Muscle of leg (tissue), 11 donors: Measurements from ENCODE around the gene LAMC3. TPM values are rescaled to one million over a fixed set of nuclear protein-coding genes. Genes with fewer than 3 reads are reported as not detected.
A peak's percentile ranks its signal among the peaks of the same experiment; 100 is the strongest.

Experiments
- DNase-seq: peaks from one replicate; pipeline ENCODE4 v3.0.0; 2013
- H3K27ac ChIP-seq: one replicate; pipeline ENCODE4 v1.5.1; 2013; ENCODE audit warnings: mild to moderate bottlenecking, low read length, control low read depth
- H3K27me3 ChIP-seq: one replicate; pipeline ENCODE4 v1.6.1; 2013; ENCODE audit warnings: low read length; ENCODE audit not compliant: control insufficient read depth, insufficient read depth
- H3K36me3 ChIP-seq: one replicate; pipeline ENCODE4 v1.6.1; 2013; ENCODE audit warnings: low read length; ENCODE audit not compliant: control insufficient read depth, insufficient read depth
- H3K4me1 ChIP-seq: one replicate; pipeline ENCODE4 v1.6.1; 2013; ENCODE audit warnings: low read length; ENCODE audit not compliant: control insufficient read depth, insufficient read depth
- H3K4me3 ChIP-seq: one replicate; pipeline ENCODE4 v1.5.1; 2013; ENCODE audit warnings: low read length, control low read depth
- H3K9me3 ChIP-seq: replicated peaks from 2 replicates; pipeline ENCODE4 v1.6.1; 2013; ENCODE audit warnings: low read depth, low read length; ENCODE audit not compliant: control insufficient read depth
- WGBS: methylation state at CpG from one replicate; pipeline ENCODE4 v1.1.5; 2013; ENCODE audit warnings: missing lambda C conversion rate; ENCODE audit not compliant: insufficient coverage; 5-methylcytosine and 5-hydroxymethylcytosine counted together
- polyA plus RNA-seq, 8 donors: library from polyadenylated mRNA; unstranded; fragments of 120-200 nt; gene quantifications; one replicate each; pipeline versions ENCODE4 v1.2.1 to v1.2.3, GENCODE V29; 2013; ENCODE audit warnings: inconsistent platforms in 1 of 8, low replicate concordance in 1 of 8; ENCODE audit not compliant: insufficient read length in 8 of 8, insufficient read depth in 1 of 8
- total RNA-seq: library from RNA; stranded (reverse); fragments of 120-200 nt; gene quantifications from one replicate; pipeline ENCODE4 v1.2.4, GENCODE V29; 2013

Gene LAMC3
- total and polyA plus RNA-seq, 9 donors = 1.0 to 4.0 (median 1.9) TPM

DNA sequence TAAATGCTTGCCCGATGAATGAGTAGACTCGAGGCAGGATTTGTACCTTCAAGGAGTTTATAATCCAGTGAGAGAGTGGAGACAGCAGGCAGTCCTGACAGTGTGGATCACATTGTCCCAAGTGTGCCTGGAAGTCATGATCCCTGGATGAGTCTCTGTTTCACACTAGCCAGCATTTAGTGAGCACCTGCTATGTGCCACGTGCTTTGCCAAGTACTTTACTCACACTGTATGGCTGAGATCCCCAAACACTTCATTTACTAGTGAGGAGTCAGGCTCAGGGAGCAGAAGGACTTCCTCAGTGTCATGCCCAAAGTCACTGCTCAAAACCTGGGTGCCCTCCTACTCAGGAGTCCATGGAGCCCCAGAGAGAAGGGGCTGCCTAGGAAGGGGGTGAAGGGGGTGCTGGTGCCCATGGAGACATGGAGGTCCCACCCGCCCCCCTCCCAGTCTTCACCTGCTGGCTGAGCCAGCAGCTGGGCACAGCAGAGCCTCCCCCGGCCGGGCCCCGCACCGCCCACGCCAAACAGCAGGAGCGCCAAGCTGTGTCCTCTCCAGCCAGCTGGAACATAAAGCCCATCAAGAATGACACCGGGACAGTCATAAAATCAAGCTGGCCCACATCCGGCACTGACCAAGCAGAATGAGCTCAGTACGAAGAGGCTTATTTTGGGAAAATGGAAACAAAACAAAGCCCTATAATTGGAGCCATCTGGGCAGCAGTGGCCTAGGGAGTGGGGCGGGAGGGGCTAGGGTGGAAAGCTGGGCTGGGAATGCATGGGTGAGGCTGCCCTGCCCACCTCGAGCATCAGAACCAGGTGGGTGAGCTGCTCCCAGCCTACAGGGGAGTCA lies 10.6 kb downstream of the LAMC3 start:
- Histone ChIP-seq H3K36me3 (no peaks in the 10 kb centered on the region), H3K27ac (peak overlapping the region; percentile 20), H3K4me1 (peaks cover 13% of the 10 kb centered on the region), H3K9me3 (peaks cover 5% of the 10 kb centered on the region), H3K27me3 (peaks cover 13% of the 10 kb centered on the region), H3K4me3 (no peak overlapping the region)
- peak; percentile 85 for DNase-seq
- WGBS = 35% methylated on average over 15 of the region's 15 CpGs

DNA sequence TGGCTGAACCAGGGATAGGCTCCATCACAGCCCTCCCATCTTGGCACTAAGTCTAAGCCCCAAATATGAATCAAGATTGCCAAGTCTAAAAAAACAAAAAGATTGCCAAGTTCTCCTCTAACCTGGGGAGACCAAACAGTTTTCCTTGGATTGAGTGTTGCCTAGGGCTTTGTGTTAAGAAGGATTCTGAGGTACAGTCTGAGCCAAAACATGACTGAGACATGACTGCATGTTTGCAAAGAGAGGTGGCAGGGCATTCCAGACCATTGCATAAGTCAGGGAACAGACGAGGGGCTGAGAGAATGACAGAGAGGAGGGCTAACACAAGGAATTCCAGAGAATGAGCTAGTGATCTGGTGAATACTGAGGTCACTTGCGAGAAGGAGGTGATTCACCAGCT lies 11.4 kb downstream of the LAMC3 start:
- Histone ChIP-seq H3K36me3 (no peaks in the 10 kb centered on the region), H3K4me3 (no peak overlapping the region), H3K27ac (no peak overlapping the region), H3K9me3 (peaks cover 5% of the 10 kb centered on the region), H3K4me1 (peaks cover 13% of the 10 kb centered on the region), H3K27me3 (peaks cover 15% of the 10 kb centered on the region)
- DNase-seq = no peak
- WGBS = 33% methylated on average over 1 of the region's 2 CpGs

DNA sequence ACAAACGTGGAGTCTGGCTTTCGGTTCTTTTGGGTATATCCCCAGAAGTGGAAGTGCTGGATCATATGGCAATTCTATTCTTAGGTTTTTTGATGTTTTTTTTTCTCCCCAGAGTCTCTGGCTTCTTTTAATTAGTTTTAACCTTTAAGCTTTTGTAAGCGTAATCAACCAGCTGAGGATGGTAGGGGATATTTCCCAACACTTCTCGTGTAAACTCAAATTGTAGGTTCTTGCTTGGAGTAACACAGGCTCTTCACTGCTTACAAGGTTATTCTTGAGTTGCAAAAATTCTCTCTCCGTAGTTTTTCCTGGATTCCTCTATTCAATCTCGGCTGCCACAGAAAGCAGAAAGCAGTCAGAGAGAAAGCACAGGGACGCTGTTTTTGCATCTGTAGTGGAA lies 11.9 kb downstream of the LAMC3 start:
- peaks cover 5% of the 10 kb centered on the region for H3K9me3 ChIP-seq
- no peak for DNase-seq
- 77% methylated on average over 3 of the region's 7 CpGs for WGBS
- H3K27me3 ChIP-seq = peaks cover 15% of the 10 kb centered on the region
- H3K4me3 ChIP-seq = no peak overlapping the region
- peaks cover 13% of the 10 kb centered on the region for H3K4me1 ChIP-seq
- no peaks in the 10 kb centered on the region for H3K36me3 ChIP-seq
- no peak overlapping the region for H3K27ac ChIP-seq

DNA sequence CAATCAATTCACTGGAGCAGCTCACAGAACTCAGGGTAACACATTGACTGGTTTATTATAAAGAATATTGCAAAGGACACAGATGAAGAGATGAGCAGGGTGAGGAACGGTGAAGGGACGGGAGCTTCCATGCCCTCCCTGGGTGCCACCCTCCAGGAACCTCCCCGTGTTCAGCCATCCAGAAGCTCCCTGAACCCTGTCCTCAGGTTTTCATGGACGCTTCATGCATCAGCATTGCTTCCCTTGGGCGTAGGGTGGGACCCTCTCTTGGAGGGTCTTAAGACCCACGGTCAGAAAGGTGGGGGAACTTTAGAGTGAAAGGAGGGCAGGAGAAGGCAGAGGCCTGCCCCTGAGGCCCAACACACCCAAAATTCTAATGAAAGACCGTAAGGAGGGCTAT lies 12.8 kb downstream of the LAMC3 start:
- H3K27me3 ChIP-seq = peaks cover 12% of the 10 kb centered on the region
- H3K27ac ChIP-seq = no peak overlapping the region
- H3K4me1 ChIP-seq = peaks cover 13% of the 10 kb centered on the region
- 89% methylated on average over 2 of the region's 7 CpGs for WGBS
- no peak for DNase-seq
- H3K9me3 ChIP-seq = peaks cover 5% of the 10 kb centered on the region
- no peak overlapping the region for H3K4me3 ChIP-seq
- no peaks in the 10 kb centered on the region for H3K36me3 ChIP-seq

DNA sequence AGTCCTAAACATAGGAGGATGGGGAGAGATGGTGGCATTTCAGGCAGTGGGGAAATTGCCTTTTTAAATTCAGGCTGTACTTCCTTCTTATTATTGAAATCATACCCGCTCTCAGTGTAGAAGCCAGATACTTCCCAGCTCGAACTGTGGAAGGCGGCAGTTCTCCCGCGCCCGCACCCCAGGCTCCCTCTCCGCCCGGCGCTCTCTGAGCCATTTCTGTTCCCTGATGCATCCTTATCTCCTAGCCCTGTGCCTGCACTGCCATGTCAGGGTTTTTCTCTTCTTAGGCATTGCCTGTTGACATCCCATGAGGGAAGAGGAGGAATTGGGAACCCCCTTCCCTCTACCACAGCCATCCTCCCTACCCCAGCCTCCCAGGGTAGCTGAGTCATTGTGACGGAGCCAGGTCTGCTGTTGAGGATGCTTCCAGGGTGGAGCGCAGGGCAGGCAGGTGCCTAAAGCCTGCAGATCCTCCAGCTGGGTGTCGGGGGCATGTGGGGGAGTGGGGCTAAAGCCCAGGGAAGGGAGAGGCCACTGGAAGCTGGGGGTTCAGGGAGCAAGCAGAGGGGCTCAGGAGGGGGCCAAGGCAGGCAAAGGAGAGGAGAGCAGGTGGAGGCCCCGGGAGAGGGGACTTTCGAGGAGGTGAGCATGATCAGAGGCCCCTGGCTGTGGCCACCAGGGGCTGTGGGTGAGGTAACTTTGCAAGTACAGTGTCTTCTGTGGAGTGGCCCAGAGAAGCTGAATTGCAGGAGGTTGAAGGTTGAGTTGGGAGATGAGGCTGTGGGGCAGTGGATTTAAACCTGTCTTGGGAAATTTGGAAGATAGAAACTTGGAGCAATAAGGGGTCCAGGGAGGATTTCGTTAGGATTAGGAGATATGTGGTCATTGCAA lies 16.2 kb downstream of the LAMC3 start:
- Histone ChIP-seq H3K4me3 (no peak overlapping the region), H3K36me3 (no peaks in the 10 kb centered on the region), H3K27me3 (peaks cover 8% of the 10 kb centered on the region), H3K9me3 (peaks cover 2% of the 10 kb centered on the region), H3K27ac (no peak overlapping the region), H3K4me1 (peaks cover 2% of the 10 kb centered on the region)
- DNase-seq = no peak
- 76% methylated on average over 14 of the region's 15 CpGs for WGBS

DNA sequence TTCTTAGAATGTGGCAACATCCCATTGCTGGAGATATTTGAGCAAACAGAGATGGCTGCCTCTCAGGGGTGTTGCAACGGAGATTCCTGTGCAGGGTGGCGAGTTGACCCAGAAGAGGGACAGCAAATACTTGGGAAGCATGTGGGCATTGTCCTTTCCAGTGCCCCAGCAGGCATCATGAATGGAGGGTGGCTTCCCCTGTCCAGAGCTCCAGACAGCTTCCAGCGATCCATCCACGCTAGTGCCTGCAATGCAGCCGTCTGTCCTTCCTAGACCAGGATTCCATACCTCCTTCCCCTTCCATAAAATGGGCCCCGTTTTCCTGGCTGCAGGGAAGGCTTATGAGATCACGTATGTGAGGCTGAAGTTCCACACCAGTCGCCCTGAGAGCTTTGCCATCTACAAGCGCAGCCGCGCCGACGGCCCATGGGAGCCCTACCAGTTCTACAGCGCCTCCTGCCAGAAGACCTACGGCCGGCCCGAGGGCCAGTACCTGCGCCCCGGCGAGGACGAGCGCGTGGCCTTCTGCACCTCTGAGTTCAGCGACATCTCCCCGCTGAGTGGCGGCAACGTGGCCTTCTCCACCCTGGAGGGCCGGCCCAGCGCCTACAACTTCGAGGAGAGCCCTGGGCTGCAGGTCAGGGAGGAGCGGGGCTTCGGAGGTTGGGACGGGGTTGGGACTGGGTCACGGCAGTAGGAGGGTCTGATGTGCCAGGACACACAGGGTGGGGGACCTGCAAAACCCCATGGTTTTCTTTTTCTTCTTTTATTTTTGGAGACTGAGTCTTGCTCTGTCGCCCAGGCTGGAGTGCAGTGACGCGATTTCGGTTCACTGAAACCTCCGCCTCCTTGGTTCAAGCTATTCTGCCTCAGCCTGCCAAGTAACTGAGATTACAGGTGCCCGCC lies 17.2 kb downstream of the LAMC3 start:
- no peak overlapping the region for H3K4me3 ChIP-seq
- no peak for DNase-seq
- no peak overlapping the region for H3K27ac ChIP-seq
- no peaks in the 10 kb centered on the region for H3K36me3 ChIP-seq
- H3K27me3 ChIP-seq = peaks cover 8% of the 10 kb centered on the region
- 86% methylated on average over 31 of the region's 40 CpGs for WGBS
- no peaks in the 10 kb centered on the region for H3K9me3 ChIP-seq
- H3K4me1 ChIP-seq = no peaks in the 10 kb centered on the region

DNA sequence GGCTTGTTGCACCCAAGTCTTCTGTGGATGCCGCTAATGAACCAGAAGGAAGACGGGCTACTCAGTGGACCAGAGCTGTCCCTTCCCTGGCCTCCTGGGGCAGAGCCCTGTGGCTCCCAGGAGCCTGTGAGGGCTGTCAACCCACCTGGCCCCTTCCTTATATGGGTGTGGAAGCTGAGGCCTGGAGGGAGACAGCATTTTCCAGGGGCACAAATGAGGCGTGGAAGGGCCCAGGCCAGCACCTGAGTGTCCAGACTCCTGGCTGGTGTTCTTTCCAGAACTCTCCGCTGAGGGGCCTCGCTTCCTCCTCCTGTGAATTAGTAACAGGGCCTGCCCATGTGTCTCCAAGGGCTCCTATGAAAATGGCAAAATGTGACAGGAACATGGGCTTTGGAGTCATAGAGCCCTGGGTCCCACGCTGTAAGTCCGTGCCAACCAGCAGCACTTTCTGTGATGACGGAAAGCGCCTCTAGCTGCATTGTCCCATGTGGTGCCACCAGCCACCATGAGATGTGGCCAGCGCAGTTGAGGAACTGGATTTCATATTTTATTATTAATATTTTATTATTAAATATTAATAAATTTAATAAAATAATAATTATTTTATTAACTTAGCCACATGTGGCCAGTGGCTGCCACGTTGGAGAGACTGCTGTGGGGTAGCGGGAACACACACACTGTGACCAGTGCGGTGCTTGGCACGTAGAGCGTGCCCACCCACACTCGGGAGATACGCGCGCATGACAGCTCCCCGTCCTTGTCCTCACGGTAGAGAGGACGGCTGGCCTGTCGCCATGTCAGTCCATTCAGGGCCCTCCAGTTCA lies 18.3 kb downstream of the LAMC3 start:
- WGBS = 93% methylated on average over 17 of the region's 23 CpGs
- Histone ChIP-seq H3K9me3 (no peaks in the 10 kb centered on the region), H3K27me3 (peaks cover 8% of the 10 kb centered on the region), H3K36me3 (no peaks in the 10 kb centered on the region), H3K27ac (no peak overlapping the region), H3K4me3 (no peak overlapping the region), H3K4me1 (no peaks in the 10 kb centered on the region)
- no peak for DNase-seq

DNA sequence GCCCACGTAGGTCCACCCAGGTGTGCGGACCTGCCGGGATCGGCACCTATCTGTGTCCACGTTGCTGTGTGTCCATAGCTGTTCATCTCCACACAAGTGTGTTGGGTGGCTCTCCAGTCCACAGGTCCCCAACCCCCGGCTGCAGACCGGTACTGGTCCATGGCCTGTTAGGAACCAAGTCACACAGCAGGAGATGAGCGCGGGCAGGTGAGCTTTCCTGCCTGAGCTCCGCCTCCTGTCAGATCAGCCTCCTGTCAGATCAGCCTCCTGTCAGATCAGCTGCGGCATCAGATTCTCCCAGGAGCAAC lies 18.9 kb downstream of the LAMC3 start:
- Histone ChIP-seq H3K9me3 (no peaks in the 10 kb centered on the region), H3K4me1 (no peaks in the 10 kb centered on the region), H3K36me3 (no peaks in the 10 kb centered on the region), H3K27ac (no peak overlapping the region), H3K27me3 (peaks cover 8% of the 10 kb centered on the region), H3K4me3 (no peak overlapping the region)
- DNase-seq = no peak
- WGBS = 94% methylated on average over 10 of the region's 11 CpGs

DNA sequence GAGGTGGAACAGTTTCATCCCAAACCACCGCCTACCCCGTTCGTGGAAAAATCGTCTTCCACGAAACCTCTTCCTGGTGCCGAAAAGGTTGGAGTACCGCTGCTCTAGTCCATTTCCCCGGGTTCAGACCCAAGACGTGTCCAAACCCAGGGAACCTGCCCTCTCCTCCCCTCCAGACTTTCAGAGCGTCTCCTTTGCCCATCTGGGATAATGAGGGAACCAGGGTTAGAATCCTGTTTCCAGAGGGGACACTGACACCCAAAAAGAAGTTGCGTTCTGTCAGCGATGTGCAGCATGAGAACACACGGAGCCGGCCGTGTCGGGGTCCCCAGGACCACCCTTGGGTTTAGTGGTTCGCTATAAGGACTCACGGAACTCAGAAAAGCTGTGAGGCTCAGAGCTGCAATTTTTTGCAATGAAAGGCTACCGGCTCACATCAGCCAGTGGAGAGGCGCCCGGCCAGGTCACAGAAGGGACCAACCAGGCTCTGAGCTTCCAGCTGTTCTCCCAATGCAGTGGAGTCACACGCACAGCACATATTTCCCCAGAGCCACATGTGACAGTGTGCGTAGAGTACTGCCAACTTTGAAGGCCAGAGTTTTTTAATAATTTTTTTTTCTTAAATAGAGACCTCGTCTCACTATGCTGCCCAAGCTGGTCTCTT lies 19.4 kb downstream of the LAMC3 start:
- Histone ChIP-seq H3K9me3 (no peaks in the 10 kb centered on the region), H3K27me3 (peaks cover 8% of the 10 kb centered on the region), H3K27ac (no peak overlapping the region), H3K4me1 (no peaks in the 10 kb centered on the region), H3K36me3 (no peaks in the 10 kb centered on the region), H3K4me3 (no peak overlapping the region)
- WGBS = 65% methylated on average over 15 of the region's 24 CpGs
- DNase-seq = peak; percentile 56
